H1 (cell line): Measurements from ENCODE around the gene FARP2. TPM values are rescaled to one million over a fixed set of nuclear protein-coding genes. Genes with fewer than 3 reads are reported as not detected.

Experiments
- ASH2L ChIP-seq: fragments of 200-600, 300-600 bp; sonication (generic); IDR thresholded peaks from one replicate; pipeline ENCODE4 v1.7.1; 2017; ENCODE audit warnings: low read length
- GABPA ChIP-seq: IDR thresholded peaks from 2 replicates; pipeline ENCODE4 v1.6.1; 2011; ENCODE audit warnings: mild to moderate bottlenecking, low read length, moderate library complexity, borderline replicate concordance; ENCODE audit not compliant: insufficient read depth
- HDAC6 ChIP-seq: IDR thresholded peaks from one replicate; pipeline ENCODE4 v1.7.1; 2012; ENCODE audit warnings: low read depth, mild to moderate bottlenecking, inconsistent platforms, low read length, moderate library complexity
- POU5F1 ChIP-seq: IDR thresholded peaks from 2 replicates; pipeline ENCODE4 v1.6.1; 2011; ENCODE audit warnings: low read depth, mild to moderate bottlenecking, low read length, moderate library complexity
- RBBP5 ChIP-seq: IDR thresholded peaks from 2 replicates; pipeline ENCODE4 v1.7.1; 2012; ENCODE audit warnings: low read depth, mild to moderate bottlenecking, inconsistent platforms, low read length, moderate library complexity, borderline replicate concordance
- TAF1 ChIP-seq: IDR thresholded peaks from 2 replicates; pipeline ENCODE4 v1.6.1; 2011; ENCODE audit warnings: mild to moderate bottlenecking, low read depth, low read length
- polyA plus RNA-seq, 7 experiments: library from polyadenylated mRNA; depleted of rRNA in 3 of 7; stranded (reverse) in 5 of 7; unstranded in 2 of 7; fragments of >200 nt in 5 of 7; fragments of 200-250 nt in 2 of 7; gene quantifications; 1 replicate in 5 of 7; 2 replicates in 1 of 7; 4 replicates in 1 of 7; pipeline versions ENCODE4 v1.2.1 to v1.2.3, GENCODE V29; 2011 to 2013; ENCODE audit warnings: missing spikeins in 2 of 7, mixed read lengths in 2 of 7
- total RNA-seq: library from RNA; stranded (reverse); fragmentation: NEBNext Ultra II Directional; extraction: Animal tissue kit (Norgen Biotek cat#: 25700); gene quantifications from 2 replicates; pipeline ENCODE4 v1.2.1, GENCODE V29; 2021
- TF ChIP-seq, protein P1 (sequence below): fragments of 300-600 bp; sonication (generic); IDR thresholded peaks from 2 replicates; pipeline ENCODE4 v1.7.1; 2012; ENCODE audit warnings: low read length, moderate library complexity, mild to moderate bottlenecking, inconsistent platforms; ENCODE audit not compliant: insufficient replicate concordance

The FARP2 gene
- total and polyA plus RNA-seq, 2 of the 8 experiments (the other 6 are each of a cell fraction or from before 2014, with no cell fraction given) = 12.4 to 33.4 TPM

DNA sequence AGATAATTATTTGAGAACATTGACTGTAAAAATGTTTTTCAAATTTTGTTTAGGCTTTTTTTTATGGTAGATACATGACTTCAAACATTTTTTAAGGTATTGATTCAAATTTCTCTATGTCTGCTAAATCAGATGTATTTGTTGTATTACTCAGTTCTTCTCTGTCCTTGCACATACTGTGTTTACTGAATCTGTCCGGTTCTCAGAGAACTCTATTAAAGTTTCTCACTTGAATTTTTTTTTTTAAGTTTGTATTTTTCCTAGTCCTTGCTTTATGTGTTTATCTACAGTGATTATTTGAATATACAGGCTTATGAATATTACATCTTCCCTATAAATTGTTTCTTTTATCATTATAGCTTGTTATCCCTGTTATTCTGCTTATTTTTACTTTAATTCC is 35.1 kb upstream of the FARP2 start (continued):
- TF ChIP-seq, protein P1, sequence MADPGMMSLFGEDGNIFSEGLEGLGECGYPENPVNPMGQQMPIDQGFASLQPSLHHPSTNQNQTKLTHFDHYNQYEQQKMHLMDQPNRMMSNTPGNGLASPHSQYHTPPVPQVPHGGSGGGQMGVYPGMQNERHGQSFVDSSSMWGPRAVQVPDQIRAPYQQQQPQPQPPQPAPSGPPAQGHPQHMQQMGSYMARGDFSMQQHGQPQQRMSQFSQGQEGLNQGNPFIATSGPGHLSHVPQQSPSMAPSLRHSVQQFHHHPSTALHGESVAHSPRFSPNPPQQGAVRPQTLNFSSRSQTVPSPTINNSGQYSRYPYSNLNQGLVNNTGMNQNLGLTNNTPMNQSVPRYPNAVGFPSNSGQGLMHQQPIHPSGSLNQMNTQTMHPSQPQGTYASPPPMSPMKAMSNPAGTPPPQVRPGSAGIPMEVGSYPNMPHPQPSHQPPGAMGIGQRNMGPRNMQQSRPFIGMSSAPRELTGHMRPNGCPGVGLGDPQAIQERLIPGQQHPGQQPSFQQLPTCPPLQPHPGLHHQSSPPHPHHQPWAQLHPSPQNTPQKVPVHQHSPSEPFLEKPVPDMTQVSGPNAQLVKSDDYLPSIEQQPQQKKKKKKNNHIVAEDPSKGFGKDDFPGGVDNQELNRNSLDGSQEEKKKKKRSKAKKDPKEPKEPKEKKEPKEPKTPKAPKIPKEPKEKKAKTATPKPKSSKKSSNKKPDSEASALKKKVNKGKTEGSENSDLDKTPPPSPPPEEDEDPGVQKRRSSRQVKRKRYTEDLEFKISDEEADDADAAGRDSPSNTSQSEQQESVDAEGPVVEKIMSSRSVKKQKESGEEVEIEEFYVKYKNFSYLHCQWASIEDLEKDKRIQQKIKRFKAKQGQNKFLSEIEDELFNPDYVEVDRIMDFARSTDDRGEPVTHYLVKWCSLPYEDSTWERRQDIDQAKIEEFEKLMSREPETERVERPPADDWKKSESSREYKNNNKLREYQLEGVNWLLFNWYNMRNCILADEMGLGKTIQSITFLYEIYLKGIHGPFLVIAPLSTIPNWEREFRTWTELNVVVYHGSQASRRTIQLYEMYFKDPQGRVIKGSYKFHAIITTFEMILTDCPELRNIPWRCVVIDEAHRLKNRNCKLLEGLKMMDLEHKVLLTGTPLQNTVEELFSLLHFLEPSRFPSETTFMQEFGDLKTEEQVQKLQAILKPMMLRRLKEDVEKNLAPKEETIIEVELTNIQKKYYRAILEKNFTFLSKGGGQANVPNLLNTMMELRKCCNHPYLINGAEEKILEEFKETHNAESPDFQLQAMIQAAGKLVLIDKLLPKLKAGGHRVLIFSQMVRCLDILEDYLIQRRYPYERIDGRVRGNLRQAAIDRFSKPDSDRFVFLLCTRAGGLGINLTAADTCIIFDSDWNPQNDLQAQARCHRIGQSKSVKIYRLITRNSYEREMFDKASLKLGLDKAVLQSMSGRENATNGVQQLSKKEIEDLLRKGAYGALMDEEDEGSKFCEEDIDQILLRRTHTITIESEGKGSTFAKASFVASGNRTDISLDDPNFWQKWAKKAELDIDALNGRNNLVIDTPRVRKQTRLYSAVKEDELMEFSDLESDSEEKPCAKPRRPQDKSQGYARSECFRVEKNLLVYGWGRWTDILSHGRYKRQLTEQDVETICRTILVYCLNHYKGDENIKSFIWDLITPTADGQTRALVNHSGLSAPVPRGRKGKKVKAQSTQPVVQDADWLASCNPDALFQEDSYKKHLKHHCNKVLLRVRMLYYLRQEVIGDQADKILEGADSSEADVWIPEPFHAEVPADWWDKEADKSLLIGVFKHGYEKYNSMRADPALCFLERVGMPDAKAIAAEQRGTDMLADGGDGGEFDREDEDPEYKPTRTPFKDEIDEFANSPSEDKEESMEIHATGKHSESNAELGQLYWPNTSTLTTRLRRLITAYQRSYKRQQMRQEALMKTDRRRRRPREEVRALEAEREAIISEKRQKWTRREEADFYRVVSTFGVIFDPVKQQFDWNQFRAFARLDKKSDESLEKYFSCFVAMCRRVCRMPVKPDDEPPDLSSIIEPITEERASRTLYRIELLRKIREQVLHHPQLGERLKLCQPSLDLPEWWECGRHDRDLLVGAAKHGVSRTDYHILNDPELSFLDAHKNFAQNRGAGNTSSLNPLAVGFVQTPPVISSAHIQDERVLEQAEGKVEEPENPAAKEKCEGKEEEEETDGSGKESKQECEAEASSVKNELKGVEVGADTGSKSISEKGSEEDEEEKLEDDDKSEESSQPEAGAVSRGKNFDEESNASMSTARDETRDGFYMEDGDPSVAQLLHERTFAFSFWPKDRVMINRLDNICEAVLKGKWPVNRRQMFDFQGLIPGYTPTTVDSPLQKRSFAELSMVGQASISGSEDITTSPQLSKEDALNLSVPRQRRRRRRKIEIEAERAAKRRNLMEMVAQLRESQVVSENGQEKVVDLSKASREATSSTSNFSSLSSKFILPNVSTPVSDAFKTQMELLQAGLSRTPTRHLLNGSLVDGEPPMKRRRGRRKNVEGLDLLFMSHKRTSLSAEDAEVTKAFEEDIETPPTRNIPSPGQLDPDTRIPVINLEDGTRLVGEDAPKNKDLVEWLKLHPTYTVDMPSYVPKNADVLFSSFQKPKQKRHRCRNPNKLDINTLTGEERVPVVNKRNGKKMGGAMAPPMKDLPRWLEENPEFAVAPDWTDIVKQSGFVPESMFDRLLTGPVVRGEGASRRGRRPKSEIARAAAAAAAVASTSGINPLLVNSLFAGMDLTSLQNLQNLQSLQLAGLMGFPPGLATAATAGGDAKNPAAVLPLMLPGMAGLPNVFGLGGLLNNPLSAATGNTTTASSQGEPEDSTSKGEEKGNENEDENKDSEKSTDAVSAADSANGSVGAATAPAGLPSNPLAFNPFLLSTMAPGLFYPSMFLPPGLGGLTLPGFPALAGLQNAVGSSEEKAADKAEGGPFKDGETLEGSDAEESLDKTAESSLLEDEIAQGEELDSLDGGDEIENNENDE = no peak
- TF ChIP-seq ASH2L (no peak), RBBP5 (no peak), HDAC6 (no peak), GABPA (no peak), TAF1 (no peak), POU5F1 (no peak)
